NB4 (cell line): Measurements from ENCODE around the gene ID2.

Source experiments
- POLR2A ChIP-seq: IDR thresholded peaks from 2 replicates; pipeline ENCODE4 v1.6.1; 2011; ENCODE audit warnings: mild to moderate bottlenecking; ENCODE audit not compliant: insufficient read length; ENCODE audit errors: extremely low read depth
- TF ChIP-seq, protein P1 (sequence below): IDR thresholded peaks from one replicate; pipeline ENCODE4 v1.5.1; 2012; ENCODE audit warnings: low read depth, low read length
- TF ChIP-seq, protein P2 (sequence below): IDR thresholded peaks from 2 replicates; pipeline ENCODE4 v1.6.1; 2011; ENCODE audit warnings: low read depth, low read length

DNA sequence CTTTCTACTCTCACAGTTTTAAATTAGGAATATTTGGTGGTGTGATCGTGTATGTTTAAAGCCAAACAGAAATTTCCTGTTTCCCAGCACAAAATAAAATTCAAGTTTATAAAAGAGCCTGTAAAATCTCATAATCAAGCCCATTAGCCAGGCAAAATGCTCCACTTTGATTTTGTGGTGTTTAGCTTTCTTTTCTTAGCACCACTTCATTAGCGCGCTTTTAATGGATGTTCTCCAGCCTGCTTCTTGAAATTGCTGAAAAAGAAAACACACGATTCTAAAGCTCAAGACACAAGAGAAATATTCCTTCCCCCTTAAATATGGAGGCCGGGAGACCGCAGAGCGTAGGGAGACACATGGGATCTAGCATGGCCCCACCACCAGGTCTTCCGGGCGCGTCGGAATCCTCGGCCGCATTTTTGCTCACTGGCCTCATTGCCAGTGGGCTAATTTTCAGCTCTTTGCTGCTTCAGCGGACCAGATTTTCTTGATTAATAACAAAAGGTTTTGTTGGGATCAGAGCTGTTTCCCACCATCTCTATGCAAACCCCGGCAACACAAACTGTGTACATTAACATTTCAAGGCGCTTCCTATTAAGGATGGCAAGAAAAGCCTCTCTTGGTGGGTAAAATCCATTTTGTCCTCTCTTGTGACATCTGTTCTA is 40.4 kb upstream of the ID2 start:
- TF ChIP-seq, protein P1, sequence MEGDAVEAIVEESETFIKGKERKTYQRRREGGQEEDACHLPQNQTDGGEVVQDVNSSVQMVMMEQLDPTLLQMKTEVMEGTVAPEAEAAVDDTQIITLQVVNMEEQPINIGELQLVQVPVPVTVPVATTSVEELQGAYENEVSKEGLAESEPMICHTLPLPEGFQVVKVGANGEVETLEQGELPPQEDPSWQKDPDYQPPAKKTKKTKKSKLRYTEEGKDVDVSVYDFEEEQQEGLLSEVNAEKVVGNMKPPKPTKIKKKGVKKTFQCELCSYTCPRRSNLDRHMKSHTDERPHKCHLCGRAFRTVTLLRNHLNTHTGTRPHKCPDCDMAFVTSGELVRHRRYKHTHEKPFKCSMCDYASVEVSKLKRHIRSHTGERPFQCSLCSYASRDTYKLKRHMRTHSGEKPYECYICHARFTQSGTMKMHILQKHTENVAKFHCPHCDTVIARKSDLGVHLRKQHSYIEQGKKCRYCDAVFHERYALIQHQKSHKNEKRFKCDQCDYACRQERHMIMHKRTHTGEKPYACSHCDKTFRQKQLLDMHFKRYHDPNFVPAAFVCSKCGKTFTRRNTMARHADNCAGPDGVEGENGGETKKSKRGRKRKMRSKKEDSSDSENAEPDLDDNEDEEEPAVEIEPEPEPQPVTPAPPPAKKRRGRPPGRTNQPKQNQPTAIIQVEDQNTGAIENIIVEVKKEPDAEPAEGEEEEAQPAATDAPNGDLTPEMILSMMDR: no peak
- TF ChIP-seq POLR2A: no peak
- TF ChIP-seq, protein P2, sequence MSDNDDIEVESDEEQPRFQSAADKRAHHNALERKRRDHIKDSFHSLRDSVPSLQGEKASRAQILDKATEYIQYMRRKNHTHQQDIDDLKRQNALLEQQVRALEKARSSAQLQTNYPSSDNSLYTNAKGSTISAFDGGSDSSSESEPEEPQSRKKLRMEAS: no peak
